Right renal pelvis (tissue), 4 donors: Measurements from ENCODE around the gene STIL. TPM values are rescaled to one million over a fixed set of nuclear protein-coding genes. Genes with fewer than 3 reads are reported as not detected.

Experiments used
- DNase-seq, 4 donors: peaks; one replicate each; pipeline ENCODE4 v3.0.0-alpha.2; 2013; ENCODE audit warnings: low read depth in 4 of 4, low spot score in 3 of 4, missing footprints in 1 of 4
- polyA plus RNA-seq, 4 donors: library from polyadenylated mRNA; unstranded; fragments of 120-200 nt; gene quantifications; one replicate each; pipeline ENCODE4 v1.2.1, GENCODE V29; 2013; ENCODE audit not compliant: insufficient read length in 4 of 4

Gene STIL
- polyA plus RNA-seq, 4 donors: 7.9 to 9.2 (median 8.9) TPM

DNA sequence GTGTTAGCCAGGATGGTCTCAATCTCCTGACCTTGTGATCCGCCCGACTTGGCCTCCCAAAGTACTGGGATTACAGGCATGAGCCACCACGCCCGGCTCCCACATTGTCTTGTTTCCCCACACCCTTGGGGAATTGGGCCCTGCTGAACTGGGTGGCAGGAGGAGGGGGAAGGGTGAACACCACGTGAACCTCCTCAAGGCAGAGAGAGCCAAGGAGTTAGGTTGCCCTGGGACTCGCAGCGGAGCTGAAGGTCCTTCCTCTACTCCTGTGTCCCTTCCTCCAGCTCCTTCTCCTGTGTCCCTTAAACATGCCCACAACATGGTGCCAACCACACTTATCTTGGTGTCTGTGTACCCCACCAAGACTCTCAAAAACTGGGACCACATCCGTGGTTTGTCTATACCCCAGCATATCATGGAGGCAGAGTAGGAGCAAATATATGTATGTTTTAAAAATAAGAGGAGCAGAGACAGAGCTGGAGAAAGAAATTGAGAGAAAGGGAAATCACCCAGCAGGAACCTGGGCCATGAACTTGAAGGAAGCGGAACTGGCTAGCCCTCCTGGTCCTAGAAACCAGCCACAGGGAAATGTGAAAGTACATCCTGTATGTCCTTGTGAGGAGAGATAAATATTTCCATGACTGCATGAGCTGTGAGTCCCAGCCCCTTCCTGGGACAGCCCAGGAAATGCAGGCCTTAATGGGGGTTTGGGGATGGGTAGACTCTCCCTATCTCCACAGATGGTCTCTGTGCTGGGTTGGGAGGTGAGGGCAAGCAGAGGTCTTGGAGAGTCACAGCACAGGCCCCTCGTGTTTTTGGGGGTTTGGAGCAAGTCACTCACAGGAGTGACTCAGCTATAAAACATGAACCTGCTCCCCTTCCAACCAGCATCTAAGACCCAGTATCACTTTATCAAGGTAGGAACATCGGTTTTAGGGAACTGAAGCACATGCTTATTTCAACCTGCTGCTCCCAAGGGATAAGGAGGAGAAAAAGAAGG is 72.5 kb downstream of the STIL start:
- DNase-seq: no peak

DNA sequence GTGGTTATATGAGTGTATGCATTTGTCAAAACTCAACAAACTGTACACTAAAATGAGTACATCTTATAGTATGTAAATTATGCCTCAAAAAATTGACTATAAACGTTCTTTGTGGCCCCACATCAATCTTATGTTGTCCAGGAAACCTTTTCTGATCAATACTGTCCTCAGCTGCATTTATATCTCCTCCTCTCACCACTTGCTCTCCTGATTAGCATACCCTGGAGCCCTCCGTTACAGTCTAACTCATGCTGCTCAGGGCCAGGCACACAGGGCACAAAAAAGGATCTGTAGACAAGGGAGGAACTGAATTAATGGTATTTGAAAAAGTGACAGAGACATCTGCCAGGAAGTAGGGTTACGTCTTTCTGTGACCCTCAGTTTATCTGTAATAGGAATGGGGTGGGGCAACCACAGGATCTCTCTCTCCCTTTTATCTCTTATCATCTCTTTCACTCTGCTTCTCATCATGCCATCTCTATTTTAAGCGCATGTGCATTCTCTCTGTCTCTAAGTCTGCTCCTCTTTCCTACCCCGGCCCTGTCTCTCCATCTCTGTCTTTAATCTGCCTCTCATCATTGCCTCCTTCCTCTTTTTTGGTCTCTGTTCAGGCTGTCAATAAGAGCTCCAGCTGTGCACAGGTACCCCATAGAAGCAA is 74.9 kb downstream of the STIL start:
- no peak for DNase-seq

DNA sequence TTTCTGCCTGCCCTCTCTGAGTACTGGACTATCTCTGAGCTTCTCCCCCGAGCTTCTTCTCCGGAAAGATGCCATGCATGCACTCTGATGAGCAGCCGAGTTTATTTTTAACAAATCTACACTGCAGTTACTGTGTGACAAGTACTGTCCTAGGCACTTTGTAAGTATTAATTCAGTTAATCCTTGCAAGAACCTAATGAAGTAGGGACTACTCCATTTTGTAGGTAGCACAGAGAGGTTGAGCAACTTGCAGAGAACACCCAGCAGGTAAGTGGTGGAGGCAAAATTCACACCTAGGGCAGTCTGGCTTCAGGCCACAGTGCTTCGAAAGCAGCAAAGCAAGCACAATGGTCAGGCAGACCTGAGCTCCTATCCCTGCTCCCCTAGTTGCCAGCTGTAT is 78.1 kb downstream of the STIL start:
- DNase-seq: no peak

DNA sequence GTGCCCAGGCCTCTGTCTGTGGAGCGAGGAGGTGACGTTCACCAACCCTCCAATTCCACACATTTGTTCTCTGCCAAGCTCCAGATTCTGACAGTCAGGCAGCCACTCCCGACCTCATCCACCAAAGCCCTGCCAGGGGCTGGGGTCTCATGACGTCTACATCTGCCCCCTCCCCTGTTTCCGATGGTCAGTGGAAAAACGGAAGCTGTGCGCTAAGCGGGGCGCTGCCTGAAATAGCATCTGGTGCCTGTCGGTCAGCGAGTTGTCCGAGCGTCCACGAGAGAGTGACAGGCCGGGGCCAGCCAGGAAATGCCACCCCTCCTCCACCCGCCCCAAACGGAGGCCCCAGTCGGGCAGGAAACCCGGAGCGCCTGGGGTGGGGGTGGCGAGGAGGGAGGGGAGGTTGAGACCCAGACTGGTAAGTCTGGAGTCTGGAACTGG is 78.7 kb downstream of the STIL start:
- no peak for DNase-seq

DNA sequence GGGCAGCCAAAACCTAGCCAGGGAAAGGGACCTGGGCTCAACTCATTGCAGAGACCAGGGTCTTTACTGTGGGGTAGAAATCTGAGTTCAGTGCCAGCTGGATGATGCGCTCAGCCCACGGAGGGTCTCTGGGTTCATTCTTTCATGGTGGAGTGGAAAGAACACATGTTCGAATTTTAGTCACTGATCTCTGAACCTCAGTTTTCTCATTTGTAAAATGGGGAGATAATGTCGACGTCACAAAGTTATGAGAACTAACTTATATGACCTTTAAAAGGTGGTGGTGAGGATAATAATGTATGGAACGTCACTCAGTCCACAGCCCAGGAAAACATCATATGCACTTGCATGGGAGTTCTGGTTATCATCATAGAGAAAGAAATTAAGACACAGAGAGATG is 80.8 kb downstream of the STIL start:
- no peak for DNase-seq

DNA sequence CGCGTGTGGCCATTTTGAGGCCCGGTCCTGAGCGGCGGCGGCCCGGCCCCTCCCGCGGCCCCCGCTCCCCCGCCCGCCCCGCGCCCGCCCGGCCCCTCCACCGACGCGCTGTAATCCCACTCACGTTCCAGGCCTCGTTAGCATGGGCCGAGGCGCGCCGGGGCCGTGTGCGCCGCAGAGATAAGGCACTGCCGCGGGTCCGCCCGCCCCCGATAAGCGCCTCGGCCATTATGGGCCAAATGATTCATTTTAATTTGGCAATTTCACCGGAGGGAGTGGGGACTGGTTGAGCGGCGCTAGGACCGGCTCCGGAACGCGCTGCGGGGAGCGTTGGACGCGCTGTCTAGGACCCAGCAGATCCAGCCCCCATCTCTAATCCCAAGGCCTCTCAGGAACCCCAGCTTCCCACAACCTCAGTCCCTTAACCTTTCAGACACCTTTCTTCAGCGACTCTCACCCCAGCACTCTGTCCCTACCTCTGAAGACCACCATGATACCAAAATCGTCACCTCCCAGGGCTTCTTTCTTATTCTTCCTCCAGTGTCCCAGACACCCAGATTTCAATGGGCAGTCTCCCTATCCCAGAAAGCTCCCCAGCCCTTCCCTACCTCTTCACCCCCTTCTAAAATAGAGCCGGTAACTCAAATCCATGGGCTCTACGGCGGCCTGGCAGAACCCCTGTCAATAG is 81.6 kb downstream of the STIL start, which contains the start of gene TAL1:
Gene TAL1, minus strand, starts transcription at position 39 of the 688 bp plus-strand sequence. CDS start 6,337 bp downstream, outside the sequence.
- no peak for DNase-seq

DNA sequence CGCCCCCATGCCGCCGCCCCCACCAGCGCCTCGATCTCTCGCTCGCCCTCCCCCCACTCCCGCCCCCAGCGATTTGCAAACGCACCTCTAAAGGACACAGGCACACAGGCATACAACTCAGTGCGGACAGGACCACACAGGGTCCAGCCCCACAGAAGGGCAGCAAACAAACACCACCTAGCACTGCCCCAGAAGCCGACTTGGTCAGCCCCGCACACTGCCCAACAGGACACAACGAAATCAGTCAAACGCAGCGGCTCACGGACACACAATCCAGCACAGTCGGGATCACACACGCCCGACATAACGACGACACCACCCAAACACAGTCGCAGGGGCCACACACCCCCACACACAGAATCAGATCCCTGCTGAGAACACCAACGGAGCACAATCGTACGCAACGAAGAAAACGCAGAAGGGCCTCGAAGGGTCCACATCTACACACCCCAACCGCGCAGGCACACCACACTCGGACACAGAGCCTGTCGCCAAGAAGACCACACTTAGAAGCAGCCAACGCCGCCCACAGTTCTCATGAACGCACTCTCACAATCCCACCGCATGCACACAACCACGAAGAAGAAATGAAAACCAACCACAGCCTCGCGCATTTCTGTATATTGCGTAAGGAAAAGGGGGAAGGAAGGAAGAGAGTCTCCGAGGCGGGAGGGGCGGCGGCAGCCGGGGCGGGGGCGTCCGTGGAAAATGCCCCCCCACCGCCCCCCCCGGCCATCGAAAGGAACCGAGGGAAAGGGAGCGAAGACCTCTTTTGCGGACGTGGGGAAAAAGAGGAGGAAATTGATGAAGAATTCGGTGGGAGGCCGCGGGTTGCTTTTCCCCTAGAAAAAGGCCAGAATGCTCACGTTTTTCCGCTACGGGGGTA is 82.4 kb downstream of the STIL start:
- DNase-seq: peak in 1 of 4 donors; percentile 76

DNA sequence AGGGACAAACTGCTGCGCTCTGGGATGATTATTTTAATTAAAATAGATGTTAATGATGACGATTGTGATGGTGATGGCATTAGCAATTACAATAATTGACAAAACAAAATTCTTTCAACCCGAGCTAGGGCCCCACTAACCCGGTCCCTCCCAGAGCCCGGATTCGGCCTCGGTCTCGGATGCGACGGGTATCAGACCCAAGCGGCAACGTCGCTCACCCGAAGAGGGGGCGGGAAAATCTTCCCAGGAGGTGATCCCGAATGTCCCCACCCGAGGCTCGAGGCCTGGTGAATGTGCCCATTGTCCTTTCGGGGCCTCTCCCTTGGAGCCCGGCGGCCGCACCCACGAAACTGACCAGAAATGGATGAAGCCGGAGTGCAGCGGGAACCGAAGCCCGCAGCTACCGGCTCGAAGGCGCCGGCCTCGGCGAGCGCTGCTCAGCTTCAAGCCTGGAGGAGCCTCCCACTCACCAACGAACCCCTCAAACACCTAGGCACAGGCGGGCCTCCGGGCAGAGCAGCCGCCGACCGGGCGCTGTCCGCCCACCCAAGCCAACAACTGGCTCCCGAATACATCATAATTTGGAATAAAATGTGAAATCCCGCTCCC is 83.2 kb downstream of the STIL start:
- DNase-seq: no peak

DNA sequence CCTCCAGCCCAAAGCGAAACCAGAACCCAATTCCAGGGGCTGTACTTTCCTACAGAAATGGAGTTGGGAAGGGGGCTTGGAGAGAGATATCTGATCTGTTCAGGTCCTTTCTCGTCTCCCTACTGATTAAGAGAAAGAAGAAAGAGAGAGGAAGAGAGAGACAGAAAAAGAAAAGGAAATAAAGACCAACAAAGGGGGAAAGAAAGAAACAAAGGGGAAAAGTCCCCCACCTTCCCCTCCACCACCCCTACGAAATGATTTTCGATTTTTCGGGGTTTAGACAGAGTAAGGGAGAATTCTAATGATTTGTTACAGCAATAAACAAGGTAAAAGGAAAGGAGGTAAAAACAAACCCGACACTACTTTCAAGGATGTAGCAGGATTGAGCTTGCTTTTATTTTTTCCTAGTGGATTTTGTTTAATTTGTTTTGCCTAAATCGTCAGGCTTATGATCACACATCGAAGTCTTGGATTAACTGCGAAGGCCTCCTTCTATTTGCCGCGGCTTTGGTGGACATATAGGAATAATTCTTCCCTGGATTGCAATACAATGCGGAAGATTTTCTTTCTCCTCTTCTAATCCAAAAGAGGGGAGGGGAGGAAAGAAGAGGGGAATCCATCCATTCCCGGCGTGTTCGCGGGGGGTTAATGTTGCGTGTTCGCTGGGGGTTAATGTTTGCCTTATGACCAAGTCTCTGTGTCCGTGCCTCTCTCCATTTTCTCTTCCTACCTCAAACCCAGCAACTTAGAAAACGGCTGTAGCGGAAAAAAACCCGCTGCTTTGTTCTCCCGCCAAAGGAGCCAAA is 83.9 kb downstream of the STIL start:
- DNase-seq: no peak

DNA sequence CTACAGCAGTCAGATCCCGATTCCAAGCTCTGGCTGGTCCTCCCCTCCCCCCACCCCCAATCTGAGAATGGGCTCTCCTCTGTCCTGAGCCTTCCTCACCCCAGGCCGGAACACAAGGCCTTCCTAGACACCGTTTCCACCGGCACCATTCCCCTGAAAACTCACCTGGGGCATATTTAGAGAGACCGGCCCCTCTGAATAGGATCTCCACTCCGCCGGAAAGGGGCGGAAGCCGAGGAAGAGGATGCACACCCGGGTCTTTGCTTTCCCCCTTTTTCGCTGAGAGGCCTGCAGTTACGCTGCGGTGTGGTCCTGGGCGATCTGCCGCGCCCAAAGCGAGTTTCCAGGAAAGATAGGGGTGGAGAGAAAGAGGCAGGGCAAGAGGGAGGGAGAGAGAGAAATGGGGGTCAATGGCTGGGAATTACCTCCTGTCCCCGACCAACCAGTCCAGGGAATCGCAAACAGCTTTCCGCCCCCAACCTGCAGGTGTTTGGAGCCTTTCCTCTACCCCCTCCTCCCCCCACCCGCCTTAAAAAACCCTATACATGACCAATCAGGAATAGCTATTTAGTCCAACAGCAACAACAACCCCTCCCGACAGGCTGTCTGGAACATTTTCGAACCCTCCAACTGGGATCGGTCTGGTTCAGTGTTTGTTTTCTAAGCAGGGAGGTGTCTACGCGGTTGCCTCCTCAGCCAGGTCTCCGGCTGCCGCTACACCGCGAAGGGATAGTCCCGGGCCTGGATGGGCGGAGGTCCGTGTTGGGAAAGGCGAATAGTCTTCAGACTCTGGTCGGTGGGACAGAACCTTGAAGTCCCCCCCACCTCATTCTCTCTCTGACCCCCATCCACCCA is 84.7 kb downstream of the STIL start:
- DNase-seq: no peak

DNA sequence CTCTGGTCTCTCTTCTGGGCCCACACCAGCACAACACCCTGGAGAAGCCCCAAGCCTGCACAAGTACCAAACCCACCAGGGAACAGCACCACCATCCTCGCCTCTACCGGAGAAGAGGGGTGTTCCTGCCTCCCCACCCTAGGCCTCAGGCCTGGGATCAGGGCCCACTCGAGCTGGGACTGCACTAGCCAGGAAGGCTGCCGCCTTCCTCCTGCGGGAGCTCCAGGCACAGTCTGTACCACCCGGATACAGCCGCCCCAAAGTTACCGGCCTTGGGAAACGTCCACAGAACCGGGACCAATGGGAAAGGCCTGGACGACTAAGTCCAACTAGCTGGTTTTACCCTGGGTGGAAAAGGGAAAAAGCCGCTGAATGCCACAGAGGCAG is 85.3 kb downstream of the STIL start:
- no peak for DNase-seq

DNA sequence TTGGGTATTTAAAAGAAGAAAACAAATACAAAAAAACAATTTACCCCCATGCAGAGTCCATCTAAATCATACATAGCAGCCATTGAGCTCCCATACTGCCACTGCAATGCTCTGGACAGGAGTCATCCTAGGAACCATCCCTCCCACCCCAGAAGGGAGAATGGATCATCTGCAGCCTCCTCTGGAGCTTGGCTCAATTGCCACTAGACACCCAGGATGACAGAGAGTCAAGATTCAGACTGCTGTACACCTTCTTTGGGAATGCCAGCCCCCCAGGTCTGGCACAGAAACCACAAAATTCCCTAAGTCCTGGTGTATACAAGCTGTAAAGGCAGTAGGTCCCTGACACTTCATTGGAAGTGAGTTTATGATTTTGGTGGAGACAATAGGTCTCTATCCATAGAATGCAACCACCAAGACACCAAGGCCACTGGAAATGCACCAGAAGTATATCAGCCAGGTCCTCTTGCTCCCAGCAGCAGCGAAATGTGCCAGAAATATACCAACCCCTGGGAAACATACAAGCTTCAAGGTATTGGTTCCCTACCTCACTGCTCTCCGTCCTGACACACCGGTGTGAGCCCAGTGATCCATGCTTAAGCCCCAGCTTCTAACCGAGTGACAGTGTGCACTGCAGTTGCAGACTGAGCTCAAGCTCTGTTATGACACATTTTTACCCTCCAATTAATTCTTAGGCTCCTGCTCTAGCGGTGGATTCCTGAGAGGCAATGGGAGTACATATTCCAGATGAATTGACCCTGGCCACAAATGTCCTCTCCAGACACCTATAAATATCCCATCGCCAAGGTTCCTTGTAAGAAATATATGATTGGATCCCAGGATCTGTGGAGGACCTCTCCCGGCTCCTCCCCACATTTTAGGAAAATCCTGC is 86.4 kb downstream of the STIL start:
- no peak for DNase-seq

DNA sequence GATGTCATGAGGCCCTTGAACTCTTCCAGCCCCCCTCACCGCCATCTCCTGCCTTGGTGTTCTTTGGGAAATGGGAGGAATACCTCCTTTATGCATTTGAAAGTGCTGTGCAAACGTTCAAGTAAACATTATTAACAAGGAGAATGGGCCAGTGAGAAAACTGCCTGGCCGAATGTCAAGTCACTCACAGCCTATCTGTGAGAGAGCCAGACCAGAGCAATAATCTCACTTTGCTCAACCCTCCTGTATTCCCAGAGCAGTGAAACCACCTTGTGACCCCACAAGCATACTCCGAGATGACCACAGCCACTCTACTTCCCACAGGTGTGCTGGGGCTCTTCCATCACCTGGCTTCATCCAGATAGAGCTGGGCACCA is 87.1 kb downstream of the STIL start:
- no peak for DNase-seq

DNA sequence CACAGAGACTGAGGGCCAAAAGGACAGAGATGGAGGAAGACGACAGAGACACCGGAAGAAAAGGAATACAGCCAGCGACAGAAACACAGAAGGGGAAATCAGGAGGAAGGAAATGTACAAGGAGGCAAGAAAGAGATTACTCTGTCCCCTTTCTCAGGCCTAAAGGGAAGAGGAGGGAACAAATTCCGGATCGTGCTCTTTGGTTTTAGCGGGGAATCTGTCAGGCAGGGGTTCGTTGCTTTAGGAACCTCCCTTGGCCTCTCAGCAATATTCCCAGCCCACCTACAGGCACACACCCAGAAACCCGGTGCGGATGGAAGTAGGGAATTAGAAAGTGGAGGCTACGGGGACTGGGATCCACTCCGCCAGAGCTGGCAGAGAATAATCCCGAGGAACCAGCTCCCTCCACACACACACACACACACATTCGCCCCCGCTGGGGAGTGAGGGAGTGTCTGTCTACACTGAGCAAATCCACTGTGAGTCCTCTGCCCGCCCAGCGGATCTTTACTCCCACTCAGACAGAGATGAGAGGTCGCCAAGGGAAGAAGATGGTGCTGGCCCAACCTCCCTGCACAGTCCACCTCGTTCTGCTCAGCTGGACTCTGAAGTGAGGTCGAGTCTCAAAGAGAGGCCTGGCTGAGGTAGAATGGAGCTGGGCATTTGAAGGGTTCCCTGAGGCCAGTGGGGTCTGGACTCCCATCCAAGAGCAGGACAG is 87.7 kb downstream of the STIL start:
- no peak for DNase-seq

DNA sequence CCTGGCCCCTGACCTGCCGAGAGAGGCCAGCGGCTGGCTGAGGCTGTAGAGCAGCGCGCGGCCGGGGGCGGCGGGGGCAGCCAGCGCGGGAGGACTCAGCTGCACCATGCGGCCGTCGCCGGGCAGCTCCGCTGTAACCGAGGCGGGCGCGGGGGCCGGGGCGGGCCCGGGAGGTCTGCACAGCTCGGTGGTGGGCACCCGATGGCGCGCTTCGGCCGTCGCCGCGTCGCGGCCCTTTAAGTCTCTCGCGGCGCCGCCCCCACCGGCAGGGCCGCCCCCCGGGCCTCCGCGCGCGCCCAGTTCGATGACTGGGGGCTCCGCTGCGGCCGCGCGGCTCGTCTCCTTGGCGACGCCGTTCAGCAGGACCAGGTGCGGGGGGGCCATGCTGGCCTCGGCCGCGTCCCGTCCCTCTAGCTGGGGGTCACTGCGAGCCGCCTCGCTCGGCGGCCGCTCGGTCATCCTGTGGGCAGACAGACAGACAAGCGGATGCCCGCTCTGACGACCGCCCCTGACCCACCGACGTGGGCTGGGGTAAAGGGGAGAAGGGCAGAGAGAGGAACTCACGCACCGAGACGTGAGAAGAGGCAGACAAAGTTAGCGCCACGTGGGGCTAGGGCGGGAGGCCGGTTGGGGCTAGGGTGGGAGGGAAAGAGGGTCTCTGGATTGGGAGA is 88.4 kb downstream of the STIL start:
- DNase-seq: no peak
